CD4-positive, alpha-beta T cell treated with Interleukin-15 for 4 hours (primary cell): ENCODE results near the gene CYFIP1.

ENCODE experiments used
- DNase-seq: peaks from one replicate; pipeline ENCODE4 v3.0.0-alpha.2; 2020; ENCODE audit warnings: low spot score

The CYFIP1 gene

DNA sequence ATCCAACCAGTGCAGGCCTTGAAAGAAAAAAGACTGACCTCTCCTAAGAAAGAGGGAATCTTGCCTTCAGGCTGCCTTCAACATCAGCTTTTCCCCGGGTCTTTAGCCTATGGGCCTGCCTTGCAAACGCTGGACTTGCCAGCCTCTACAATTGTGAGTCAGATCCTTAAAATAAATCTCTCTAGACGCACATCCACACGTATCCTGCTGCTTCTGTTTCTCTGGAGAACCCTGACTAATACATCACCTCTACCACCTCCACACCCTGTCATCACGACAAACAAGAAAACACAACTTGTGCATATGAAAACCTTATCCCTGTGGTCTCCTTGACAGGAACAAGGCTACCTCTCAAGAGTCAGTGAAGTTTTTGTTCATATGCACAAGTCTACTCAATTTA lies 11.8 kb downstream of the CYFIP1 start:
- DNase-seq: no peak

DNA sequence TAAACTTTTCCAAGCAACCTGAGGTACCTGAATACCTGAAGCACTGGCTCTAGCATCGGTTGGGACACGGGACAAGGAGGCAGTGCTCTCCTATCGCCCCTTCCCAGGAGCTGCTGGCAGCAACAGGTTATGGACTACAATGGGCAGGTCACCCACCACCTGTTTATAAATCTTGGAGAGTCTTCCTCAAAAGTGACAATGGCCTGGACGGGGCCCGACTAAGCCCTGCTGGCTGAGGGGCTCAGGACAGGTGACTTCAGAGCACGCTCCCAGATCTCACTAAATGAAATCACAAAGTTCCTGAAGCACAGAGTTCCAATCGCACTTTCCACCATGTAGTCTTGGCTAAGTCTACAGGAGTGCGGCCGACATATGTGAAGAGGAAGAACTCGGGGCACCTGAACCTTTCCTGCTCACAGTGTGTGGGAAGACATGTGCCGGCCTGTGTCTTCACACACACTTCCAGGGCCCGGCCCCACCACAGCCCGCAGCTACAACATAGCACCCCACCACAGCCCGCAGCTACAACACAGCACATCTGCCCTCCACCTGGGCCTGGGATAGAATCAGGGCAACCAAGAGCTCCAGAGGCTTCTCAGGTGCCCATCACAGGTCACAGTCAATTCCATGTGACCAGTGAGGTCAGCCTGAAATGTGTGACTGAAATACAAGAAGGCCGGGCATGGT lies 12.9 kb downstream of the CYFIP1 start:
- DNase-seq: no peak

DNA sequence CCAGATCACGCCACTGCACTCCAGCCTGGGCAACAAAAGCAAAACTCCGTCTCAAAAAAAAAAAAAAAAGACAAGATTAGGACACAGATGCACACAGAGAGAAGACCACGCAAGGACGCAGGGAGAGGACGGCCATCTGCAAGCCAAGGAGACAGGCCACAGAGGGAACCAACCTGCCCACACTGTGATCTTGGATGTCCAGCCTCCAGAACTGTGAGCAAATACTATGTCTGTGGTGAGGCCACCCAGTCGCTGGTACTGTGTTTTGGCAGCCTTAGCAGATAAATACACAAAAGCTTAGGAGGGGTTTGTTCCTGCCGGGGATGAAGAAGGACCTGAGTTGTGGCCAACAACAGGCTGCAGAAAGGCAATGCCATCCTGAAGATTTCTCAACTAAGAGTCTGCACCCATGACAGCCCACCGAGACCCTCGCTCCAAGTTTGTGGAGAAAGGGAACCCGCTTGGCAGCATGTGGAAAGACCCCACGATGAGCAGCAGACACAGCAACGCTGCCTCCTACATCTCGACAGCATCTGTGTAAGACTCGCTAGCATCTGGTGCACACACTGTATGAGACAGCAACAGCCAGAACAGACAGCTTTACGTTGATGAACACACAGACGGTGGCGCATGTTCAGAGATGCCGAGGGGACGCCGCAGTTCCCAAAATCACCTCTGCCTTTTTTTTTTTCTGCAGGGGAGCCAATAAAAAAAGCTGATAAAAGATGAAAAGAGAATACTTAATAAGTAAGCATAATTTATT lies 13.7 kb downstream of the CYFIP1 start:
- no peak for DNase-seq

DNA sequence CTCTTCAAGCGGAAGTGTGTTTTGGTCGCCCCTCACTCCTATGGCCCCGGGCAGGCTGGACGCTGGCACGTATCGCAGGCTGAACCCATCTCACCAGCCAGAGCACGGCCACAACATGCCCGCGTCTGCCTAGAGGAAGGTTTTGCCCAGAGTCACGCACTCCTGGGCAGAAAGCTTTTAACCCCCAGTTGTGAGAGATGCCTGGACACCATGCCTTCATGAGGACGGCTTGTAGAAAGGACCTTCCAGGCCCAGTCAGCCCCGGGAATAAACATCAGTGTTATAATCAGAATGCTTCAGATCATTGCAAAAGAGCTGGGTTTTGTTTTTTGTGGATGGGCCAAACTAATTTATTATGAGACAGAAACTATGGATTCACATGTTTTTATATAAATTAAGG lies 16.5 kb downstream of the CYFIP1 start:
- DNase-seq: no peak

DNA sequence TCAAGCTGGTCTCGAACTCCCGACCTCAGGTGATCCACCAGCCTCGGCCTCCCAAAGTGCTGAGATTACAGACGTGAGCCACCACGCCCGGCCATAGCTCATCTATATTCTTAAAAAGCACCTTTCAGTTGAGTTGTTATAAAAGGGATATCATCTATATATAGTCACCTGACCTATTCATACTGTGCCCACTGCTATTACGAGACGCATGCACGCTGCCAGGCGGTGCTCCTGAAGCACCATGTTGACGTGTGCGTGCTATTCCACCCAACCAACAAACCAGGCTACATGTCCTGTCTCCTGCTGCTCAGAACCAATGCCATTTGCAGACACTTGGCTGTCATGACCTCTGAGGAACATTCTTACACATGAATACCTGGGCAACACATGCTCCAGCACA lies 17.6 kb downstream of the CYFIP1 start:
- no peak for DNase-seq

DNA sequence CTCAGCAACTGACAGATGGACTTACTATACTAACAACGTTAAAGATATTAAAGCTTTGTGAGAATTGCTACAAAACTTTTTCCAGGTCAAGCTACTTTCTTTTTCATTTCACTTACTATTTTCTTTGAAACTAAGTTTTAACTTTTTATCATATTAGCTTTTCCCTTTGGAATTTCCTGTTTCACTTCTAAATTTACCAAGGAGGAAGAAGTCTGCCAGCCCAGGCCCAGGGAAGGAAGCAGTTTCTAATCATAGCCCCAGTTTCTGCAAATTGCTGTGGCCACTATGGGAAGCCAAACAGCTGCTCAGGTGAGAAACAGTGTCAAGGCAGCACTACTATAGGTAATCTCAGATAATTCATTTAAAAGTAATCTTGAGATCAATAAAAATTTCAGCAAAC lies 18.4 kb downstream of the CYFIP1 start:
- no peak for DNase-seq

DNA sequence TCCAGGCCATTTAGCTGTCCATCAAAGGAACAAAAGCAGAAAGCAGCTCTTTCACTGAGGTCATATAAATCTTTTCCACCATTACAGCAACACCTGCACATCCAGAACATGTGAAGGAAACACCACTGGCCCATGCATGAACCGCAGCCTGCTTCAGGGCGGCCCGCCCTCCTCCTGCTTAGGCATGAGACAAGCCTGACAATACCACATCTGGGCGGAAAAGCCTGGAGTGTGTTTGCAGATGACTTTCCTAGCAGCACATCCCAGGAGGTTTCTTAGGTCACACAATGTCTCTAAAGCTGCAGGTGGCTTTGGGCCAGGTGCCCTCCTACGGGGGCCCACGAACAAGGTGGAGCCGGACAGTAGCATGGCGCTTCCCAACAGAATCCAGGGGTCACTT lies 19.6 kb downstream of the CYFIP1 start:
- DNase-seq: no peak

DNA sequence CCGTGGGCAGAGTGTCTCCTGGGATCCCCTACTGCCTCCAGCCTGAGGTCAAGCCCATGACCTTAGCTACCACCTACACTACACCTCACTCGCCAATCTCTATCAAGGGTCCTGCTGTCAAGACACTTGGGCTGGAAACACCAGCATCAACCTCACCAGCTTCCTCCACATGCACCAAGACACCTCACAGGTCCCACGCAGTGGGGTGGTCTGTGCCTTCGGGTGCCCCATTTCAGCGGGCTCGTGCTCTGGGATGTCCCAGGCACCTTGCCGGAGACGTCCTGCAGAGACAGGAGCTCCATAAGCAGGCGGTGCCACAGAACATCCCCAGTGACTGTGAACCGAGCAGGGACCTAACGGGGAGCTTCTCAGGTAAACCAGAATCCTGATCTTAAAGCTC lies 20.0 kb downstream of the CYFIP1 start:
- no peak for DNase-seq

DNA sequence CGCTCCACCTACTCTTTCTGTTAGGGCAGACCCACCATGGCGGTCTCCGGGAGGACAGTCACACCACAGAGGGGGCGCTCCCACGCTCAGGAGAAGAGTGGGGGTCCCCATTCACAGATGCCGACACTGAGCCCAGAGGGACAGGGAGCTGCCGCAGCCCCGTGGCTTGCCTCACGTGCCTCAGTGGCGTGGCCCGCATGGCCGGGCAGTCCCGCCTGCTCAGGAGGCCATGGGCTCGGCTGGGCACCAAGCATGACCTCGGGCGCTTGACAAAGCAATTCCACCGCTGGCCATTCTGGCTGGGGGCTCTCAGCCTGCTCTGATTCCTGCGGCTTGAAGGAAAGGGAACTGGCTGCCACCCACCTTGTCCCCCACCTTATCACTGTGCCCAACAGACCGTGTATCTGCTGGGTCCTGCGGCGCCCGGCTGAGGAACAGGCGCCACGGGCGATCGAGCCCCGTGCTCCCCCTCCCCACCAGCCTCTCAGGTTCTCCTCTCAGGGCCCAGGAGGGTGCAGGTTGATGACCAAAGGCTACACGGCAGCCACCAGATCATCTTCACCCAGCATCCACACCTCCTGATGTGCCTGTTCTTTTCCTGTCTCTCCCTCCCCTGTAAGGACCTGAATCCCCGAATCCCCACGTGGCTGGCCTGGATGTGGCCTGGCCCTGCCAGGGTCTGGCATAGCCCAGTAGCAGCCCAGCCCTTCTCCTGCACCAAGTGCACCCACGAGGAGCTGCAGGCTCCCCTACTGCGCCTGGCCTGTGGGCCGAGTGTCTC lies 20.7 kb downstream of the CYFIP1 start:
- DNase-seq: no peak

DNA sequence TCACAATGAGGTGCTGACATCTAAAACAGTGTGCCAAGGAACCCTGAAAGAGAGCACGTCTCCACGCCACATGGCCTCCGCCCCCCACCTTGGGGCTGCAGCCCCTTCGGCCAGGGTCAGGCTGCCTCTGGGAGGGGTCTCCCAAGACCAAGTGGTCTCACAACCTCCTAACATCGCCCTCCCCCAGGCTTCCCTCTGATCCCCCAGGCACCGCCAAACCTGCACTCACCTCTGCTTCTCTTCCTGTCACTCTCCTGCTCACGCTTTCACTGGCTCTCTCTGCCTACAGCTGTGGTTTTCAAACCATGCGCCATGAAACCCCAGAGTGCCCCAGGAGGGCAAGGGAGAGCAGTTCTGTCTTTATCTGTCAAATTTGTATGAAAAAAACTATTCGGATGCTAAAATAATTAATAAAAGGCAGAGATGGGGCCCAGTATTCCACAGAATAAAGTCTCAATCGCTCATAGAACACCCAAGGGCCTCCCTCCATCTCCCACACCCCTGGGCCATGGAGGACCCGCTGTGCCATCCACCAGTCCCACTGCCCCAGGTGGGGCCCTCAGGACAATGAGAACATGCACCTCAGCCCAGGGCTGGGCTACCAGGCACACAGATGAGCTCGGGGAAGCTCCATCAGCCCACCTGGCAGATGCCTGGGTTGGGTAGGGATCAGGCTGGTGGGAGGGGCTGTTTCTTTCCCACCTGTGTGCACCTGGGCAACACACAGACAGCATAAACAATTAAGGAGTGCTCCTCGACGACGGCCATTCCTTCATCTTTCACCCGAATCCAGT lies 21.5 kb downstream of the CYFIP1 start:
- DNase-seq: no peak

DNA sequence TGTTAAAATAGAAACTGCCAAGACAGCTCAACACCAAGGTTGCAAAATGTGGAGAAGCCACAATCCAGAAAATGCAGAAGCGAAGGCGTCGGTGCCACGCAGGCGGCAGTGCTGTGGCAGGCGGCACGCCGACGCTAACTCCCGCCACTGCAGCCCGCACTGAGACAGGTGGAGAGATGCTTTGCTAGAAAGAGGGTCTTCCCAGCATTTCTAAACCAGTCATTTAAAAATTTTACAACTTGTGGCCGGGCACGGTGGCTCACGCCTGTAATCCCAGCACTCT lies 23.2 kb downstream of the CYFIP1 start:
- no peak for DNase-seq

DNA sequence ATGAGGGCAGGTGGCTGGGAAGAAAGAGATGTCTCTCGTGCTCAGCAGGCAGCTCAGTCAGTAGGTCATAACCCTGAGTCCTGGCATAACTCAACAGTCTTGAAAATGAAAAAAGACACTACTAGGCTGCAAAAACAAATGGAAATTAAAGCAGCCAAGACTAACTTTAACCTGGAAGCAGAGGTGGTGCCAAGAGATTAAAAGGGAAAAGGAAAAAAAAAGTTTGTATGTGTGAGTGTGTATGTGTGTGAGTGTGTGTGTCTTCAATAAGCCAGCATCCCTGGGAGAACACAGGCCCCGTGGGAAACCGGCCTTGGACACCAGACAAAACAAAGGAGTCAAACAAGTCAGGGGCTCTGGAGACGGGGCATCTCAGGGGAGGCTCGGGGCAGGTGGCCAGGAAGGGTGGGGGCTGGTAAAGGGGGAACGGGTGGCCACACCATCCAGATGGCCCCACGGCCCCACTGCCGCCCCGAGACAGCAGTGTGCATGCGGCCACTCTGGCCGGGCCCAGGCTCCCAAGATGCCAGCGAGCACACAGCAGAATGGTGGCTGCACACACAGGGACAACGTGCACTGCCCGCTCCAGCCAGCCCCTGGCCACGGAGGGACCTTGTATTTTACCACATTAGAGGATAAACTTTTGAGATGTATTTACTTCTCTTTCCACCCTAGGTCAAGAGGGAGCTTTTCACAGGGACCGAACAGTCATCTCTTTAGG lies 23.8 kb downstream of the CYFIP1 start:
- DNase-seq: no peak

DNA sequence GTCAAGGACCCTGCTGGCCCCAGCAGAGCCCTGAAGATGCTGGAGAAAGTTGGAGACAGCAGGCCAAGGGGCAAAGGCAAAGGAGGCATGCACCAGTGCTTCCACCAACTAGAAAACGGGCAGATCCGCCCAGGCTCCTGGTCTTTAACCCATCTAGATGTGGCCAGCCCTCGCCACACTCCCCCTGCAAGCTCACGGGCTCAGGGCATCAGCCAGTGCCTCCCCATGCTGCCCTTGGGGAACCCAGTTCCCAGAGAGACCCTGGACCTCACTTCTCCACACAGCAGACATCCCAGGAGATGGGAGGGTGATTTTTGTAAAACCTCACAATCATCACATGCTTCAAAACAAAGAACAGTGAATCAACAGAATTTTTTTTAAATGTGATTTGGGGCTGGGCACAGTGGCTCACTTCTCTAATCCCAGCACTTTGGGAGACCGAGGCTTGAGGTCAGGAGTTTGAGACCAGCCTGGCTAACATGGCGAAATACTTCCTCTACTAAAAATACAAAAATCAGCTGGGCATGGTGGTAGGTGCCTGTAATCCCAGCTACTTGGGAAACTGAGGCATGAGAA lies 24.5 kb downstream of the CYFIP1 start:
- DNase-seq: no peak

DNA sequence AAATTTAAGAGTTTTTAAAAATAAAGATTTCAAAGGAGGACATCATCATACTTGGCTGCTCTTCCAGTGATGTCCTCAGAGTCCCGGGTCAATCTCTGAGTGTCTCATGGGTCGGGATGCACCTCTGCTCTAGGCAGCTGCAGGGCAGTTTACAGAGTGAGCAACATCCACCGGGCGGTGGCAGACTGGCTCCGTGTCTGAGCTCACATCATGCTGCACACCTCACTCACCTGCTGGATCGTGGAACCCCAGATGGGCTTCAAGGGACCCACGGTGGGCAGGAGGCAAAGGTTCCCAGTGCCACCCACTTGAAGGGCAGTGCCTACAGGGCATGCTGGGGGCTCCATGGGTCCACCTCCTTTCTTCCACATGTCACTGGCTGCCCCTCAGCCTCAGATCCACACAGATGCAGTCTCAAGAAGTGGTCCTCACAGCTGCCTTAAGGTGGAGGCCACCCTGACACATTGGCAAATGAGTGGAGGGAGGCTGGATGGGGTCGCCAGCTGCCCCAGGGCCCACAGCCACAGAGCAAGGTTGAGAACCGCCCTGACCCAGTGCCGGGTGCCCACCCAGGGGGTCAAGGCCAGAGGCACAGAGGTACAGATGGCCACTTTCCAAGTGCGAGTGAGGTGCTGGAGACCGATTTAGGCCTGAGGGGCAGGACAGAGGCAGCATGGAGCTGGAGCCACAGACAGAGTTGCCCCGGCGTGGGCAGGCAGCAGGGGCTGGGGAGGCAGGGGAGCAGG lies 25.2 kb downstream of the CYFIP1 start:
- DNase-seq: no peak

DNA sequence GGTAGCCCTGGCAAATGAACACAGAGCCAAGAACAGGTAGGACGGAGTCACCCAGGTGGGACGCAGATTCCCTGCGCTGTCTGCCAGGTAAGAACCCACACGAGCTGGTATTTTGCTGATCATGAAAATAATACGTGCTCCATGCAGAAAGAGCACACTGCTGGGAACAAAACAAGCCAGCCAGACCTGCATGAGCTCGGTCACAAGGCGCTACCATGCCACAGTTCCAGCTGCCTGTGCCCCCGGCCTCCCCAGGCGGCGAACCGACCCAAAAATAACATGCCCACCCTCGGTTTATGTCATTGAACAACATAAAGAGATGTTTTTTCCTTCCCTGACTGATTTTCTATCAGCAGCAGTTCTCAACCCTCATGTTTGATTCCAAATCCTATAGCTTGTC lies 25.8 kb downstream of the CYFIP1 start:
- no peak for DNase-seq

DNA sequence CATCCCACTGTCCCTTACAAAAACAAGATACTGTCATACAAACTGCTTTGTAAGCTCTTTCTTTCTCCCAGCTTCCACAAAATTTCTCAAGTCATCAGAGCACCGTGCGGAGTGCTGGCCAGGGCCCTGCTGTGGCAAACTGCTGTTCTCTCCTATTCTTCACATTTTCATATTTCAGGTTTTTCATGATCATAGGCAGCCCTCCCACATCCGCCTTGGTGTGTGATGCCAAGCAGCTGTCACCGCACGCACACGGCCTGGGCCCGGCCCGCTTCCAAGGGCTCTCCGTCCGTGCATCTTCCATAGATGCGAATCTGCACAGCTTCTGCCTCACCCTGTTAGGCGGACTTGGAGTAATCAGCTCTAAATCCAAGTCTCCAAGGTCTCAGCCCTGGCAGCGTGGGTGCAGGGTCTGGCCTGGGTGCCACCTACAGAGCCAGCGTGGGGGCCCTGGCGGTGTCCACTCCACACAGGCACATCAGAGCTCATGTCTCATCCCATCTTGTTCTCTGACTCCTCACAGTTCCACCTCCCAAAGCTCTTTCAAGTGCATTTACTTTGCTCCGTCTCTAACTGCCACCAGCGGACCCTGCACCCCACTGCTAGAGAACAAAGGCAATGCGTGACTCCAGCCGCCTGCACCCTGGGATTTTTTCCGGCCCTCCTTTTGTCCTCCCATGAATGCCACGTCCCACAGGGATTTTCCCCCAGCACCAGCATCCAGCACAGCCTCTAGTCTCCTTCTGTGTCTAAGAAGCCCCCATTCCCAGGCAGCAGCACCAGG lies 27.2 kb downstream of the CYFIP1 start:
- no peak for DNase-seq

DNA sequence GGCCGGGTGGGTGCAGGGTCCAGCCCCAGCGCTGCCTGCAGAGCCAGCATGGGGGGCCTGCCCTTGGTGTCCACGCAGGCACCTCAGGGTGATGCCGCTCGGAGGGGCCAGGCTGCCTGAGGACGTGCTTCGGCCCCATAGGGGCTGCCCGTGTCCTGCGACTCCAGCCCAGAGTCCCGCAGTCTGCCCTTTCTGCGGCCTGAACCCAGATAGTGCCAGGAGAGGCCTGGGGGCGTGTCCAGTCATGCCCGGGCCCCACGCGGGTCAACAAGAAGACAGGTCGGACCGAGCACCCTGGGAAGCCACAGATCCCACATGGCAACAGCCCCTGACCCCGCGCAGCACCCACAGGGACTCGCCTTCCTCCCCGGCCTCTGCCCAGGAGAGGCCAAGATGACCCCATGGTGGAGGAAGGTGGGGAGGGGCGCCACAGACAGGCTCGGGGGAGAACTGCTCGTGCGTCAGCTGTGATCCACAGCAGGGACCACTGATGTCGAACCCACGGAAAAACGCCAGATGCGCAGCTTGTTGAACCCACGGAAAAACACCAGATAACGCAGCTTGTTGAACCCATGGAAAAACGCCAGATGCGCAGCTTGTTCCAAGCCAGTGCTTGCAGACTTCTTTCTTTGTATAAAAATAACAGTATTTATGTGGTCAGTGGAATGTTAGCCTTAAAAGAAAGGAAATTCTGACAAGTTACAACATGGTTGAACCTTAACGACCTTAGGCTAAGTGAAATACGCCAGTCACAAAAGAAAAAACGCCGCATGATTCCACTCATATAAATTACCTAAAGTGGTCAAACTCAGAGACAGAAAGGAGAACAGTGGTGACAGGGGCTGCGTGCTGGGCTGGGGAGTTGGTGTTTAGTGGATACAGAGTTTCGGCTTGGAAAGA lies 28.5 kb downstream of the CYFIP1 start:
- no peak for DNase-seq

DNA sequence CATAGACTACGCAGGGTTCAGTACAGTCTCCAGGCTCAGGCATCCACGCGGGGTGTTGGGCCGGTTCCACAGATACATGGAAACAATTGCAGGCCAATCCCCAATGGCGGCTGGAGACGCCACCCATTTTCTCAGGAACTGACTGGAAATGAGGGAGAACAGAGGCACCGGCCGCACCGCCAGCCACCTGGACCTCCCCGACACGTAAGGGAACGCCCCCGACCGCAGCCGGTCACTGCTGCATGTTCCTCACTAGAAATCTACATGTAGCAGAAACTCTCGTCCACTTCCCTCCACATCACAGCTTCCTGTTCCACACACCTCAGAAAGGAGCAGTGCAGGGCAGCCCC lies 29.2 kb downstream of the CYFIP1 start:
- no peak for DNase-seq
